Osteoblast (primary cell): ENCODE results near the gene AHCYL1. TPM values are rescaled to one million over a fixed set of nuclear protein-coding genes. Genes with fewer than 3 reads are reported as not detected.

Source experiments
- DNase-seq: peaks from one replicate; pipeline ENCODE4 v3.0.0; 2011; ENCODE audit warnings: low spot score, mixed read lengths; ENCODE audit not compliant: insufficient read length; ENCODE audit errors: missing footprints
- H2AFZ ChIP-seq: 2 replicates; pipeline ENCODE4 v1.6.0; 2011; ENCODE audit warnings: mild to moderate bottlenecking, low read length
- H3K27ac ChIP-seq: 2 replicates; pipeline ENCODE4 v1.5.1; 2011; ENCODE audit warnings: mild to moderate bottlenecking, low read depth, low read length, moderate library complexity
- H3K27me3 ChIP-seq: 2 replicates; pipeline ENCODE4 v1.6.0; 2012; ENCODE audit warnings: mild to moderate bottlenecking, control low read depth, inconsistent platforms, low read length, moderate library complexity; ENCODE audit not compliant: insufficient read depth
- H3K36me3 ChIP-seq: 2 replicates; pipeline ENCODE4 v1.5.1; 2011; ENCODE audit warnings: mild to moderate bottlenecking, low read length, control low read depth, moderate library complexity; ENCODE audit not compliant: insufficient read depth
- H3K4me1 ChIP-seq: 2 replicates; pipeline ENCODE4 v1.5.1; 2011; ENCODE audit warnings: mild to moderate bottlenecking, low read length, control low read depth, moderate library complexity; ENCODE audit not compliant: insufficient read depth
- H3K4me2 ChIP-seq: 2 replicates; pipeline ENCODE4 v1.6.0; 2011; ENCODE audit warnings: mild to moderate bottlenecking, low read length; ENCODE audit not compliant: insufficient read depth
- H3K4me3 ChIP-seq: fragments of 200-600 bp; sonication (generic); 3 replicates; pipeline ENCODE4 v1.5.1; 2012; ENCODE audit warnings: mild to moderate bottlenecking, low read length, inconsistent platforms; ENCODE audit not compliant: insufficient read depth
- H3K79me2 ChIP-seq: 2 replicates; pipeline ENCODE4 v1.6.0; 2012; ENCODE audit warnings: mild to moderate bottlenecking, low read length, control low read depth, inconsistent platforms; ENCODE audit not compliant: insufficient read depth
- H3K9me3 ChIP-seq: 2 replicates; pipeline ENCODE4 v1.5.1; 2011; ENCODE audit warnings: low read depth, low read length, control low read depth
- H4K20me1 ChIP-seq: 2 replicates; pipeline ENCODE4 v1.6.0; 2012; ENCODE audit warnings: mild to moderate bottlenecking, low read length, control low read depth; ENCODE audit not compliant: insufficient read depth
- total RNA-seq: library from RNA; depleted of rRNA; stranded (reverse); fragments of >200 nt; gene quantifications from 2 replicates; pipeline ENCODE4 v1.2.3, GENCODE V29; 2012
- TF ChIP-seq, protein P1 (sequence below): IDR thresholded peaks from 2 replicates; pipeline ENCODE4 v1.5.1; 2011; ENCODE audit warnings: mild to moderate bottlenecking, low read depth, low read length, moderate library complexity; ENCODE audit errors: extremely low read depth

Gene AHCYL1
- total RNA-seq, 1 donor: 56.8 TPM

DNA sequence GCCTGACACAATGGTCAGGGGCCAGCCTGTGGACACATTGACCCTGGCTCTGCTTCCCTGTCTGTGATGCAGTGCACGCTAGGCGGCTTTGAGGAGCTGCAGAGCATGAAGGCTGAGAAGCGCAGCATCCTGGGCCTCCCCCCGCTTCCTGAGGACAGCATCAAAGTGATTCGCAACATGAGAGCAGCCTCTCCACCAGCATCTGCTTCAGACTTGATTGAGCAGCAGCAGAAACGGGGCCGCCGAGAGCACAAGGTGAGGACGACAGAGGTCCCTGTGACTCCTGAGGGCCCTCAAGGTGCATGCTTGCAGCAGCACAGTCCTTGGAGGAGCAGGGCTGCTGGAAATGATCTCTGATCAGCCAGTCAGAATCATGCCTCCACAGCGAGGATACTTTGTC lies 58.5 kb downstream of the AHCYL1 start:
- no peak for DNase-seq
- Histone ChIP-seq H3K79me2 (peaks cover 16% of the 10 kb centered on the region), H3K4me1 (no peaks in the 10 kb centered on the region), H3K4me2 (no peak overlapping the region), H3K4me3 (no peak overlapping the region), H2AFZ (no peak overlapping the region), H3K27ac (no peak overlapping the region), H4K20me1 (peaks cover 11% of the 10 kb centered on the region), H3K27me3 (no peaks in the 10 kb centered on the region), H3K9me3 (no peaks in the 10 kb centered on the region), H3K36me3 (peaks cover 95% of the 10 kb centered on the region)
- TF ChIP-seq, protein P1, sequence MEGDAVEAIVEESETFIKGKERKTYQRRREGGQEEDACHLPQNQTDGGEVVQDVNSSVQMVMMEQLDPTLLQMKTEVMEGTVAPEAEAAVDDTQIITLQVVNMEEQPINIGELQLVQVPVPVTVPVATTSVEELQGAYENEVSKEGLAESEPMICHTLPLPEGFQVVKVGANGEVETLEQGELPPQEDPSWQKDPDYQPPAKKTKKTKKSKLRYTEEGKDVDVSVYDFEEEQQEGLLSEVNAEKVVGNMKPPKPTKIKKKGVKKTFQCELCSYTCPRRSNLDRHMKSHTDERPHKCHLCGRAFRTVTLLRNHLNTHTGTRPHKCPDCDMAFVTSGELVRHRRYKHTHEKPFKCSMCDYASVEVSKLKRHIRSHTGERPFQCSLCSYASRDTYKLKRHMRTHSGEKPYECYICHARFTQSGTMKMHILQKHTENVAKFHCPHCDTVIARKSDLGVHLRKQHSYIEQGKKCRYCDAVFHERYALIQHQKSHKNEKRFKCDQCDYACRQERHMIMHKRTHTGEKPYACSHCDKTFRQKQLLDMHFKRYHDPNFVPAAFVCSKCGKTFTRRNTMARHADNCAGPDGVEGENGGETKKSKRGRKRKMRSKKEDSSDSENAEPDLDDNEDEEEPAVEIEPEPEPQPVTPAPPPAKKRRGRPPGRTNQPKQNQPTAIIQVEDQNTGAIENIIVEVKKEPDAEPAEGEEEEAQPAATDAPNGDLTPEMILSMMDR: no peak

DNA sequence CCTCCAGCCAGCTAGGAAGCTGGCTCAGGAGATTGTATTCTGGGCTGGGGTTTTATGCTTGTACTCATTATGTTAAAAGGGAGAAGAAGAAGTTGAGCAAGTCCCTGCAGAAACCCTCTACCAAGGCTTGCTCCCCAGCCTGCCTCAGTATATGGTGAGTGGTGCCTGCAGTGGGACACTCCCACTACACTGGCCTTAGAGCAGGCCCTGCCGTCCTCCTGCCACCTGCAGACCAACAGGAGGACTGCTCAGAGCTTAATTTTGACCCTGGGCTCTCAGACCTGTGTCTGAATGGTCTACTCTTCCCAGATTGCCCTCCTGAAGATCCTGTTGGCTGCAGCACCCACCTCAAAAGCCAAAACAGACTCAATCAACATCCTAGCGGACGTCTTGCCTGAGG lies 62.9 kb downstream of the AHCYL1 start:
- H3K4me3 ChIP-seq: no peak overlapping the region
- H3K79me2 ChIP-seq: no peaks in the 10 kb centered on the region
- no peaks in the 10 kb centered on the region for H3K27me3 ChIP-seq
- TF ChIP-seq, protein P1: no peak
- H3K4me2 ChIP-seq: no peak overlapping the region
- no peaks in the 10 kb centered on the region for H3K9me3 ChIP-seq
- no peak overlapping the region for H2AFZ ChIP-seq
- H3K4me1 ChIP-seq: peaks cover 15% of the 10 kb centered on the region
- H3K27ac ChIP-seq: no peak overlapping the region
- H3K36me3 ChIP-seq: peaks cover 96% of the 10 kb centered on the region
- H4K20me1 ChIP-seq: peaks cover 6% of the 10 kb centered on the region
- no peak for DNase-seq

DNA sequence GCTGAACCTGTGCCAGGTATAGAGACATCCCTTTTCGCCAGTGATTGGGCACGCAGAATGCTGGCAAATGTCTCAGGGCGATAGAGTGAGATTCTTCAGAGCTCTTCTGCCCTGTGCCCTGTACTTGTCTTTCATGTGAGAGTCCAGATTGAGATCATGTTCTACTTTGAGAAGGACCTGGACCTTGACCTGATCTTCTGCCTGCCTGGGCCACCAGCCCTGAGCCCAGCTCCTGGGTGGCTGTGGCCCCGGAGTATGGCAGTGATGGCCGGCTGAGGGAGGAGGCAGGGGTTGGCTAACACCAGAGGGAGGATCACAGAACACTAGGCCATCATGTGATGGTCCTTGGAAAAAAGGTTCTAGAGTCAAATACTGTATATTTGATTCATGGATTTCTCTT lies 63.7 kb downstream of the AHCYL1 start:
- Histone ChIP-seq H4K20me1 (peaks cover 6% of the 10 kb centered on the region), H3K4me1 (peaks cover 15% of the 10 kb centered on the region), H3K9me3 (no peaks in the 10 kb centered on the region), H3K36me3 (peaks cover 95% of the 10 kb centered on the region), H3K27ac (no peak overlapping the region), H2AFZ (no peak overlapping the region), H3K79me2 (no peaks in the 10 kb centered on the region), H3K27me3 (no peaks in the 10 kb centered on the region), H3K4me2 (no peak overlapping the region), H3K4me3 (no peak overlapping the region)
- TF ChIP-seq, protein P1: no peak
- DNase-seq: no peak

DNA sequence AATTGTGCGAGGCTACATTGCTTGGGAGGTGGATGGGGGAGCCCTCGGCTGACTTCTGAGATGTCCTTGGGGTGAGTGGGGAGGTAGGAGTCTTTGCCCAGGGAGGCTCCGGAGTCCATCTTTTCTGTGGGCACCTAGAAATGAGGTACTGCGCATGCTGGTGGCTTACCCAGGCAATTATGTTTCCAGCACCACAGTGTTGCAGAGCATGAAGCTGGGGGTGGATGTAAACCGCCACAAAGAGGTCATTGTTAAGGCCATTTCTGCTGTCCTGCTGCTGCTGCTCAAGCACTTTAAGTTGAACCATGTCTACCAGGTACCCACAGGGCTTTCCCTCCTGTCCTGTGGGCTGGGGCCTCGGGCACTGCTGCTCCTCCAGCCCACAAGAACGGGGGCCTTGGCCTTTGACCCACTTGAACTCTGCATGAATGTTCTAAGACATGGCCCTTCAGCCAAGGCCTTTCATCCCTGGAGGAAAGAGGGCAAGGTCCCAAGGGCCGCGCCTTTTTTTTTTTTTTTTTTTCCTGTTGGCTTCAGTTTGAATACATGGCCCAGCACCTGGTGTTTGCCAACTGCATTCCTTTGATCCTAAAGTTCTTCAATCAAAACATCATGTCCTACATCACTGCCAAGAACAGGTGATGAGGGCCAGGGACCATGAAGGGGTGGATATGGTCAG lies 64.5 kb downstream of the AHCYL1 start:
- Histone ChIP-seq H3K4me2 (no peak overlapping the region), H3K9me3 (no peaks in the 10 kb centered on the region), H3K4me3 (no peak overlapping the region), H3K27ac (no peak overlapping the region), H3K4me1 (peaks cover 17% of the 10 kb centered on the region), H3K36me3 (peaks cover 94% of the 10 kb centered on the region), H4K20me1 (peaks cover 6% of the 10 kb centered on the region), H3K79me2 (no peaks in the 10 kb centered on the region), H3K27me3 (no peaks in the 10 kb centered on the region), H2AFZ (no peak overlapping the region)
- TF ChIP-seq, protein P1: no peak
- no peak for DNase-seq
